ENCODE data around the gene FAM184B. TPM values are rescaled to one million over a fixed set of nuclear protein-coding genes. Genes with fewer than 3 reads are reported as not detected.

FAM184B gene
- polyA plus RNA-seq, 2 of the 4 experiments (the other 2 are of a cell fraction) = not detected

GRCh38 chr4:17616283-17616682, 165.1 kb downstream of the FAM184B start:
- ChIA-PET POLR2A (no interaction called here), CTCF (interaction anchor here (0.7 kb wide), 1 partner anchor 67 kb away, joined by 3 read pairs; no protein-coding TSS in a partner anchor)
- DNase-seq (ENCODE audit: low read depth in 1 of 2, low spot score in 1 of 2) (no peak), FAIRE-seq (no peak), ATAC-seq (no peak)
- TF ChIP-seq, protein P1, sequence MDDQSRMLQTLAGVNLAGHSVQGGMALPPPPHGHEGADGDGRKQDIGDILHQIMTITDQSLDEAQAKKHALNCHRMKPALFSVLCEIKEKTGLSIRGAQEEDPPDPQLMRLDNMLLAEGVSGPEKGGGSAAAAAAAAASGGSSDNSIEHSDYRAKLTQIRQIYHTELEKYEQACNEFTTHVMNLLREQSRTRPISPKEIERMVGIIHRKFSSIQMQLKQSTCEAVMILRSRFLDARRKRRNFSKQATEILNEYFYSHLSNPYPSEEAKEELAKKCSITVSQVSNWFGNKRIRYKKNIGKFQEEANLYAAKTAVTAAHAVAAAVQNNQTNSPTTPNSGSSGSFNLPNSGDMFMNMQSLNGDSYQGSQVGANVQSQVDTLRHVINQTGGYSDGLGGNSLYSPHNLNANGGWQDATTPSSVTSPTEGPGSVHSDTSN (IDR thresholded peaks at IDR 0.05) = no peak
- TF ChIP-seq POLR2AphosphoS2 (conservative IDR thresholded peaks at IDR 0.05; ENCODE audit: low read length) = no peak
- Histone ChIP-seq H3K4me1 (peaks cover 11% of the 10 kb centered on the region; the same call in 2 of the 3 replicates), H3K9me3 (no peaks in the 10 kb centered on the region), H3K4me2 (peak overlapping the region; percentile 89; the same call in 2 of the 3 replicates), H3K27ac (no peak overlapping the region), H3K4me3 (no peak overlapping the region)
- WGBS (ENCODE audit: missing lambda C conversion rate) = 86% methylated on average over 5 of the region's 5 CpGs

GRCh38 chr4:17614416-17615299, 166.8 kb downstream of the FAM184B start, which contains the start of gene MED28:
MED28 (plus strand) TSS chr4:17614641; CDS start chr4:17614655, 14 bp downstream.
- CTCF ChIA-PET = interaction anchor here (1.0 to 1.5 kb wide), 3 partner anchors 9 to 66 kb away, joined by 4 read pairs; no protein-coding TSS in a partner anchor
- H3K9me3 ChIP-seq = no peaks in the 10 kb centered on the region
- POLR2A ChIA-PET = interaction anchor here (0.6 to 1.3 kb wide), 7 partner anchors 8 to 103 kb away, joined by 3 to 8 read pairs (median 4); partner anchors contain the start of genes LAP3 and QDPR
- ATAC-seq = peak; percentile 88 to 91
- peak; percentile 65 to 92; a peak in 3 of 4 replicates for TF ChIP-seq CEBPB (IDR thresholded peaks at IDR 0.05)
- TF ChIP-seq, protein P2, sequence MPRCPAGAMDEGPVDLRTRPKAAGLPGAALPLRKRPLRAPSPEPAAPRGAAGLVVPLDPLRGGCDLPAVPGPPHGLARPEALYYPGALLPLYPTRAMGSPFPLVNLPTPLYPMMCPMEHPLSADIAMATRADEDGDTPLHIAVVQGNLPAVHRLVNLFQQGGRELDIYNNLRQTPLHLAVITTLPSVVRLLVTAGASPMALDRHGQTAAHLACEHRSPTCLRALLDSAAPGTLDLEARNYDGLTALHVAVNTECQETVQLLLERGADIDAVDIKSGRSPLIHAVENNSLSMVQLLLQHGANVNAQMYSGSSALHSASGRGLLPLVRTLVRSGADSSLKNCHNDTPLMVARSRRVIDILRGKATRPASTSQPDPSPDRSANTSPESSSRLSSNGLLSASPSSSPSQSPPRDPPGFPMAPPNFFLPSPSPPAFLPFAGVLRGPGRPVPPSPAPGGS (IDR thresholded peaks at IDR 0.05) = peak; percentile 72; the same call in 2 of the 3 replicates
- no peak for TF ChIP-seq EP300 (IDR thresholded peaks at IDR 0.05)
- no peak for TF ChIP-seq RNF2 (IDR thresholded peaks at IDR 0.05; ENCODE audit: borderline replicate concordance, low read depth)
- TF ChIP-seq PHF8 (IDR thresholded peaks at IDR 0.05; ENCODE audit: borderline replicate concordance, low read depth) = peak; percentile 90; the same call in 1 of the 2 replicates
- TF ChIP-seq SREBF2 (IDR thresholded peaks at IDR 0.05) = no peak
- TF ChIP-seq NFE2L2 (conservative IDR thresholded peaks at IDR 0.05; ENCODE audit: low read length) = no peak
- TF ChIP-seq MYC (IDR thresholded peaks at IDR 0.05; ENCODE audit: borderline replicate concordance, low read length) = 0 out of 2 replicates have a peak, but pooled peaks have one; percentile 27
- TF ChIP-seq, protein P3, sequence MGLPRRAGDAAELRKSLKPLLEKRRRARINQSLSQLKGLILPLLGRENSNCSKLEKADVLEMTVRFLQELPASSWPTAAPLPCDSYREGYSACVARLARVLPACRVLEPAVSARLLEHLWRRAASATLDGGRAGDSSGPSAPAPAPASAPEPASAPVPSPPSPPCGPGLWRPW (IDR thresholded peaks at IDR 0.05) = no peak
- no peak for TF ChIP-seq CTCF (IDR thresholded peaks at IDR 0.05)
- TF ChIP-seq POLR2AphosphoS2 (conservative IDR thresholded peaks at IDR 0.05; ENCODE audit: low read length) = no peak
- TF ChIP-seq USF2 (IDR thresholded peaks at IDR 0.05) = peak; percentile 99
- peak; percentile 50 to 77; a peak in 4 of 5 replicates for TF ChIP-seq JUN (IDR thresholded peaks at IDR 0.05)
- no peak for TF ChIP-seq HDAC2 (IDR thresholded peaks at IDR 0.05)
- no peak for TF ChIP-seq ZNF302 (CRISPR knock-in tag; IDR thresholded peaks at IDR 0.05)
- TF ChIP-seq KDM5A (IDR thresholded peaks at IDR 0.05) = peak; percentile 82
- TF ChIP-seq, protein P4, sequence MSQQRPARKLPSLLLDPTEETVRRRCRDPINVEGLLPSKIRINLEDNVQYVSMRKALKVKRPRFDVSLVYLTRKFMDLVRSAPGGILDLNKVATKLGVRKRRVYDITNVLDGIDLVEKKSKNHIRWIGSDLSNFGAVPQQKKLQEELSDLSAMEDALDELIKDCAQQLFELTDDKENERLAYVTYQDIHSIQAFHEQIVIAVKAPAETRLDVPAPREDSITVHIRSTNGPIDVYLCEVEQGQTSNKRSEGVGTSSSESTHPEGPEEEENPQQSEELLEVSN (IDR thresholded peaks at IDR 0.05; ENCODE audit: borderline replicate concordance, low read depth) = no peak
- no peak for TF ChIP-seq HOXB13 (CRISPR knock-in tag; IDR thresholded peaks at IDR 0.05; ENCODE audit: low read depth)
- TF ChIP-seq POLR2A (IDR thresholded peaks at IDR 0.05; ENCODE audit: low read length) = peak; percentile 77
- no peak for TF ChIP-seq CBX2 (IDR thresholded peaks at IDR 0.05; ENCODE audit: borderline replicate concordance, low read depth)
- peak within 1 kb of the TSS; percentile 72 for H3K4me3 ChIP-seq
- no peak for FAIRE-seq
- 2% methylated on average over 44 of the region's 46 CpGs for WGBS (ENCODE audit: missing lambda C conversion rate)
- peak; percentile 88 to 89 for DNase-seq (ENCODE audit: low read depth in 1 of 2, low spot score in 1 of 2)
- H3K27ac ChIP-seq = peak within 1 kb of the TSS; percentile 92 to 96
- peak within 1 kb of the TSS; percentile 89 for H3K4me2 ChIP-seq
- H3K4me1 ChIP-seq = peaks cover 11% of the 10 kb centered on the region; the same call in 2 of the 3 replicates
